ENCODE results near the gene ANO9. TPM values are rescaled to one million over a fixed set of nuclear protein-coding genes. Genes with fewer than 3 reads are reported as not detected.
"Not testable (repeated sequence)": the region's sequence is repeated elsewhere in the genome, so short reads cannot be mapped to it uniquely, and the experiment has no call there.

Gene ANO9
- total RNA-seq, 4 donors from 2014 or later: 11.0 to 22.1 (median 16.2) TPM

- peaks cover 0 to 56% (median 0%) of the 10 kb centered on the region in 4 donors for H3K27me3 ChIP-seq
- no peaks in the 10 kb centered on the region for H3K36me3 ChIP-seq
- TF ChIP-seq CTCF (IDR thresholded peaks at IDR 0.05) (no peak), POLR2A (IDR thresholded peaks at IDR 0.05) (no peak)
- peaks cover 18 to 58% (median 21%) of the 10 kb centered on the region in 3 donors for H3K4me1 ChIP-seq
- no CpG with 5 or more reads among the region's 5 CpGs for WGBS, 2 donors
- peak overlapping the region; percentile 80 to 93 (median 89) for H3K27ac ChIP-seq
- DNase-seq: no peak
- intact Hi-C loops (cut with DNase I): no loop called here
- no peaks in the 10 kb centered on the region for H3K9me3 ChIP-seq
- peak overlapping the region in 3 of 4 donors; percentile 52 to 80 (median 67) for H3K4me3 ChIP-seq
These were observed 26.2 kb downstream of the ANO9 start for GRCh38 chr11:415640-416041.

- Histone ChIP-seq H3K4me1 (peaks cover 18 to 56% (median 21%) of the 10 kb centered on the region in 3 donors), H3K27me3 (peaks cover 0 to 45% (median 0%) of the 10 kb centered on the region in 4 donors), H3K4me3 (peak overlapping the region; percentile 17 to 80 (median 60)), H3K27ac (peak overlapping the region in 3 of 4 donors; percentile 28 to 93 (median 80)), H3K36me3 (no peaks in the 10 kb centered on the region), H3K9me3 (no peaks in the 10 kb centered on the region)
- WGBS, 2 donors: 47 to 68% methylated on average over 5 to 7 of the region's 9 CpGs
- intact Hi-C loops (cut with DNase I): no loop called here
- no peak for TF ChIP-seq POLR2A (IDR thresholded peaks at IDR 0.05)
- no peak for TF ChIP-seq CTCF (IDR thresholded peaks at IDR 0.05)
- DNase-seq: no peak
These were observed 27.4 kb downstream of the ANO9 start for GRCh38 chr11:414318-414857.

- H3K4me1 ChIP-seq: peaks cover 18 to 56% (median 21%) of the 10 kb centered on the region in 3 donors
- peak overlapping the region in 1 of 4 donors; percentile 1 for H3K27ac ChIP-seq
- intact Hi-C loops (cut with DNase I): no loop called here
- TF ChIP-seq POLR2A (IDR thresholded peaks at IDR 0.05) (no peak), CTCF (IDR thresholded peaks at IDR 0.05) (no peak)
- no peaks in the 10 kb centered on the region for H3K36me3 ChIP-seq
- peak overlapping the region in 2 of 4 donors; percentile 26 to 67 for H3K4me3 ChIP-seq
- no peak for DNase-seq
- no peaks in the 10 kb centered on the region for H3K9me3 ChIP-seq
- peaks cover 0 to 36% (median 0%) of the 10 kb centered on the region in 4 donors for H3K27me3 ChIP-seq
- WGBS, 2 donors: 48 to 52% methylated on average over 9 to 13 of the region's 14 CpGs
These were observed 28.4 kb downstream of the ANO9 start for GRCh38 chr11:413120-414081.

- peaks cover 17 to 56% (median 21%) of the 10 kb centered on the region in 3 donors for H3K4me1 ChIP-seq
- TF ChIP-seq POLR2A (IDR thresholded peaks at IDR 0.05) (no peak), CTCF (IDR thresholded peaks at IDR 0.05) (no peak)
- H3K4me3 ChIP-seq: no peak overlapping the region
- intact Hi-C loops (cut with DNase I): no loop called here
- DNase-seq: no peak
- H3K27me3 ChIP-seq: peaks cover 0 to 28% (median 0%) of the 10 kb centered on the region in 4 donors
- H3K9me3 ChIP-seq: no peaks in the 10 kb centered on the region
- H3K36me3 ChIP-seq: no peaks in the 10 kb centered on the region
- no CpG with 5 or more reads among the region's 15 CpGs for WGBS, 2 donors
- H3K27ac ChIP-seq: no peak overlapping the region
These were observed 29.1 kb downstream of the ANO9 start for GRCh38 chr11:412641-413119.

- peaks cover 0 to 17% (median 0%) of the 10 kb centered on the region in 4 donors for H3K27me3 ChIP-seq
- H3K27ac ChIP-seq; H3K9me3 ChIP-seq; intact Hi-C loops (cut with DNase I); H3K4me3 ChIP-seq; H3K36me3 ChIP-seq; DNase-seq: not testable (repeated sequence)
- WGBS, 2 donors: no CpG with 5 or more reads among the region's 11 CpGs
- peaks cover 16 to 54% (median 17%) of the 10 kb centered on the region in 3 donors for H3K4me1 ChIP-seq
These were observed 30.3 kb downstream of the ANO9 start for GRCh38 chr11:411520-411919.

- peaks cover 17 to 54% (median 17%) of the 10 kb centered on the region in 3 donors for H3K4me1 ChIP-seq
- intact Hi-C loops (cut with DNase I): not testable (repeated sequence)
- WGBS, 2 donors: no CpG with 5 or more reads among the region's 13 CpGs
These were observed 31.1 kb downstream of the ANO9 start for GRCh38 chr11:410711-411110.

More at GRCh38 chr11:410711-411110, 31.1 kb downstream of the ANO9 start:
- not testable (repeated sequence) for H3K4me3 ChIP-seq, H3K9me3 ChIP-seq, DNase-seq, H3K36me3 ChIP-seq, H3K27me3 ChIP-seq, H3K27ac ChIP-seq

Data from esophagus squamous epithelium (tissue), 5 donors.